HepG2 (cell line): ENCODE data around the gene SLC22A5. TPM values are rescaled to one million over a fixed set of nuclear protein-coding genes. Genes with fewer than 3 reads are reported as not detected.

ENCODE experiments used
- AHR ChIP-seq: IDR thresholded peaks from 2 replicates; pipeline ENCODE4 v1.6.1; 2018; ENCODE audit warnings: missing genetic modification reagents, missing compliant biosample characterization
- SOX6 ChIP-seq, 2 experiments: fragments of 450-650 bp in 1 of 2; sonication (generic) in 1 of 2; formaldehyde crosslinking in 1 of 2; IDR thresholded peaks; 2 replicates each; pipeline versions ENCODE4 v1.4.0 to v1.6.1; 2017 to 2020; ENCODE audit warnings: antibody characterized with exemption in 1 of 2, mild to moderate bottlenecking in 1 of 2, missing genetic modification reagents in 1 of 2
- ZBTB1 ChIP-seq: sonication (generic); formaldehyde crosslinking; IDR thresholded peaks from 2 replicates; pipeline ENCODE4 v1.4.0; 2020; ENCODE audit warnings: missing genetic modification reagents, borderline replicate concordance
- ZFP37 ChIP-seq: sonication (generic); formaldehyde crosslinking; IDR thresholded peaks from 2 replicates; pipeline ENCODE4 v1.4.0; 2020; ENCODE audit warnings: missing genetic modification reagents, borderline replicate concordance
- ZNF225 ChIP-seq: sonication (generic); formaldehyde crosslinking; IDR thresholded peaks from 2 replicates; pipeline ENCODE4 v1.4.0; 2020; ENCODE audit warnings: mild to moderate bottlenecking, missing genetic modification reagents
- ZNF333 ChIP-seq: sonication (generic); formaldehyde crosslinking; IDR thresholded peaks from 2 replicates; pipeline ENCODE4 v1.4.0; 2020; ENCODE audit warnings: mild to moderate bottlenecking, missing genetic modification reagents, borderline replicate concordance
- ZNF350 ChIP-seq: sonication (generic); formaldehyde crosslinking; IDR thresholded peaks from 2 replicates; pipeline ENCODE4 v1.4.0; 2020; ENCODE audit warnings: mild to moderate bottlenecking, low read depth, missing genetic modification reagents, borderline replicate concordance
- polyA plus RNA-seq, 8 experiments: library from polyadenylated mRNA; depleted of rRNA in 3 of 8; stranded (reverse) in 7 of 8; unstranded in 1 of 8; fragments of >200 nt; fragmentation: Illumina TruSeq in 4 of 8; extraction: Trizol in 4 of 8; gene quantifications; 2 replicates each; pipeline versions ENCODE4 v1.2.1 to v1.2.3, GENCODE V29; 2011 to 2016; ENCODE audit warnings: low read depth in 4 of 8, missing spikeins in 1 of 8, mixed read lengths in 1 of 8; ENCODE audit not compliant: insufficient read depth in 1 of 8
- total RNA-seq, 5 experiments: library from RNA; depleted of rRNA; stranded (reverse); fragments of >200 nt; fragmentation: Illumina TruSeq; extraction: Trizol; gene quantifications; 2 replicates each; pipeline ENCODE4 v1.2.3, GENCODE V29; 2016; ENCODE audit warnings: low read depth in 1 of 5
- TF ChIP-seq, protein P1 (sequence below), 2 experiments: sonication (generic) in 1 of 2; formaldehyde crosslinking in 1 of 2; IDR thresholded peaks; 2 replicates each; pipeline versions ENCODE4 v1.4.0 to v1.6.1; 2016 to 2020; ENCODE audit warnings: borderline replicate concordance in 1 of 2, low read depth in 1 of 2, mild to moderate bottlenecking in 1 of 2, missing genetic modification reagents in 1 of 2
- TF ChIP-seq, protein P2 (sequence below): IDR thresholded peaks from 2 replicates; pipeline ENCODE4 v1.6.1; 2016; ENCODE audit warnings: mild to moderate bottlenecking
- TF ChIP-seq, protein P3 (sequence below): sonication (generic); formaldehyde crosslinking; IDR thresholded peaks from 2 replicates; pipeline ENCODE4 v1.4.0; 2020; ENCODE audit warnings: mild to moderate bottlenecking, missing genetic modification reagents
- TF ChIP-seq, protein P4 (sequence below): IDR thresholded peaks from 2 replicates; pipeline ENCODE4 v1.6.1; 2016; ENCODE audit warnings: missing compliant biosample characterization, missing genetic modification reagents, borderline replicate concordance
- TF ChIP-seq, protein P5 (sequence below): sonication (generic); formaldehyde crosslinking; IDR thresholded peaks from 2 replicates; pipeline ENCODE4 v1.9.0; 2021; ENCODE audit warnings: missing genetic modification reagents, borderline replicate concordance
- TF ChIP-seq, protein P6 (sequence below): sonication (generic); formaldehyde crosslinking; IDR thresholded peaks from 2 replicates; pipeline ENCODE4 v1.4.0; 2020; ENCODE audit warnings: missing genetic modification reagents

Gene SLC22A5
- total and polyA plus RNA-seq, 2 of the 13 experiments (the other 11 are each of a cell fraction or from before 2014, with no cell fraction given): 7.1 to 15.1 TPM

DNA sequence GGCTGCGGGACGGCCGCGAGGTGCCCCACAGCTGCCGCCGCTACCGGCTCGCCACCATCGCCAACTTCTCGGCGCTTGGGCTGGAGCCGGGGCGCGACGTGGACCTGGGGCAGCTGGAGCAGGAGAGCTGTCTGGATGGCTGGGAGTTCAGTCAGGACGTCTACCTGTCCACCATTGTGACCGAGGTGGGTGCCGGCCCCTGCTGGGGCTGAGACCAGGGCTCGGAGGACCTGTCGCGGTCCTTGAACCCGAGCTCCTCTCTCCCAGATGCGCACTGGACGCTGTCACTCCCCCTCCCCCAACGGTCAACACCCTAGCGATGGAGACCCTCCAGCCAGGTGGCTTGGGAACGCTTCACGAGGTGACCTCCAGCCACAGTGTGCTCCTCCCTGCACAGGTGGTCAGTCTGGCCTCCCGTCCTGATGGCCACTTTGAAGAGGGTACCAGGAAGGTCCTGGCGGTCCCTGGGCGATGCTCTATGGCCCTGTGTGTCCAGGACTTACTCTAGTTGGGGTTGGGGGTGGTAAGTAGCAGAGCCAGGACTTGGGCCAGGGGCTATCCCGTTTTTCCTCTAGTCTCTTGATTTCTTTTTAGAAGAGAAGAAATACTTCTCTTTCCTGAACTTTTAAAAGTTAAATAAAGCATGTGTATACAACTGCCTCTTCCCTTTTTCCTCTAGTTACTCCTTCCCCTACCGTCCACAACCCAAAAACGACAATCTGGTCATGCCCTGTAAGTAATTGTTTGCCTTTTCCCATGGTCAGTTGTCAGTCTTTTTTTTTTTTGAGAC lies 866 bp downstream of the SLC22A5 start (continued):
- peak; percentile 62; the same call in 1 of the 2 replicates for TF ChIP-seq ZNF333
- TF ChIP-seq, protein P1, sequence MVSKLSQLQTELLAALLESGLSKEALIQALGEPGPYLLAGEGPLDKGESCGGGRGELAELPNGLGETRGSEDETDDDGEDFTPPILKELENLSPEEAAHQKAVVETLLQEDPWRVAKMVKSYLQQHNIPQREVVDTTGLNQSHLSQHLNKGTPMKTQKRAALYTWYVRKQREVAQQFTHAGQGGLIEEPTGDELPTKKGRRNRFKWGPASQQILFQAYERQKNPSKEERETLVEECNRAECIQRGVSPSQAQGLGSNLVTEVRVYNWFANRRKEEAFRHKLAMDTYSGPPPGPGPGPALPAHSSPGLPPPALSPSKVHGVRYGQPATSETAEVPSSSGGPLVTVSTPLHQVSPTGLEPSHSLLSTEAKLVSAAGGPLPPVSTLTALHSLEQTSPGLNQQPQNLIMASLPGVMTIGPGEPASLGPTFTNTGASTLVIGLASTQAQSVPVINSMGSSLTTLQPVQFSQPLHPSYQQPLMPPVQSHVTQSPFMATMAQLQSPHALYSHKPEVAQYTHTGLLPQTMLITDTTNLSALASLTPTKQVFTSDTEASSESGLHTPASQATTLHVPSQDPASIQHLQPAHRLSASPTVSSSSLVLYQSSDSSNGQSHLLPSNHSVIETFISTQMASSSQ (IDR thresholded peaks at IDR 0.05; ENCODE audit: low read depth): no peak
- TF ChIP-seq, protein P1 (CRISPR knock-in tag; IDR thresholded peaks at IDR 0.05; ENCODE audit: borderline replicate concordance): peak; percentile 35; the same call in 1 of the 2 replicates
- TF ChIP-seq ZNF350: 0 out of 2 replicates have a peak, but pooled peaks have one; percentile 26
- TF ChIP-seq, protein P2, sequence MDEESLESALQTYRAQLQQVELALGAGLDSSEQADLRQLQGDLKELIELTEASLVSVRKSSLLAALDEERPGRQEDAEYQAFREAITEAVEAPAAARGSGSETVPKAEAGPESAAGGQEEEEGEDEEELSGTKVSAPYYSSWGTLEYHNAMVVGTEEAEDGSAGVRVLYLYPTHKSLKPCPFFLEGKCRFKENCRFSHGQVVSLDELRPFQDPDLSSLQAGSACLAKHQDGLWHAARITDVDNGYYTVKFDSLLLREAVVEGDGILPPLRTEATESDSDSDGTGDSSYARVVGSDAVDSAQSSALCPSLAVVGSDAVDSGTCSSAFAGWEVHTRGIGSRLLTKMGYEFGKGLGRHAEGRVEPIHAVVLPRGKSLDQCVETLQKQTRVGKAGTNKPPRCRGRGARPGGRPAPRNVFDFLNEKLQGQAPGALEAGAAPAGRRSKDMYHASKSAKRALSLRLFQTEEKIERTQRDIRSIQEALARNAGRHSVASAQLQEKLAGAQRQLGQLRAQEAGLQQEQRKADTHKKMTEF: peak; percentile 50; the same call in 1 of the 2 replicates
- TF ChIP-seq, protein P3, sequence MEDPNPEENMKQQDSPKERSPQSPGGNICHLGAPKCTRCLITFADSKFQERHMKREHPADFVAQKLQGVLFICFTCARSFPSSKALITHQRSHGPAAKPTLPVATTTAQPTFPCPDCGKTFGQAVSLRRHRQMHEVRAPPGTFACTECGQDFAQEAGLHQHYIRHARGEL (CRISPR knock-in tag): peak; percentile 21; the same call in 1 of the 2 replicates
- TF ChIP-seq, protein P4, sequence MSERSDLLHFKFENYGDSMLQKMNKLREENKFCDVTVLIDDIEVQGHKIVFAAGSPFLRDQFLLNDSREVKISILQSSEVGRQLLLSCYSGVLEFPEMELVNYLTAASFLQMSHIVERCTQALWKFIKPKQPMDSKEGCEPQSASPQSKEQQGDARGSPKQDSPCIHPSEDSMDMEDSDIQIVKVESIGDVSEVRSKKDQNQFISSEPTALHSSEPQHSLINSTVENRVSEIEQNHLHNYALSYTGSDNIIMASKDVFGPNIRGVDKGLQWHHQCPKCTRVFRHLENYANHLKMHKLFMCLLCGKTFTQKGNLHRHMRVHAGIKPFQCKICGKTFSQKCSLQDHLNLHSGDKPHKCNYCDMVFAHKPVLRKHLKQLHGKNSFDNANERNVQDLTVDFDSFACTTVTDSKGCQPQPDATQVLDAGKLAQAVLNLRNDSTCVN (CRISPR knock-in tag): no peak
- TF ChIP-seq ZFP37 (CRISPR knock-in tag): no peak
- 0 out of 2 replicates have a peak, but pooled peaks have one; percentile 8 for TF ChIP-seq AHR (CRISPR knock-in tag)
- no peak for TF ChIP-seq SOX6 (IDR thresholded peaks at IDR 0.05)
- peak; percentile 29; the same call in 1 of the 2 replicates for TF ChIP-seq SOX6 (CRISPR knock-in tag; IDR thresholded peaks at IDR 0.05)
- TF ChIP-seq, protein P5, sequence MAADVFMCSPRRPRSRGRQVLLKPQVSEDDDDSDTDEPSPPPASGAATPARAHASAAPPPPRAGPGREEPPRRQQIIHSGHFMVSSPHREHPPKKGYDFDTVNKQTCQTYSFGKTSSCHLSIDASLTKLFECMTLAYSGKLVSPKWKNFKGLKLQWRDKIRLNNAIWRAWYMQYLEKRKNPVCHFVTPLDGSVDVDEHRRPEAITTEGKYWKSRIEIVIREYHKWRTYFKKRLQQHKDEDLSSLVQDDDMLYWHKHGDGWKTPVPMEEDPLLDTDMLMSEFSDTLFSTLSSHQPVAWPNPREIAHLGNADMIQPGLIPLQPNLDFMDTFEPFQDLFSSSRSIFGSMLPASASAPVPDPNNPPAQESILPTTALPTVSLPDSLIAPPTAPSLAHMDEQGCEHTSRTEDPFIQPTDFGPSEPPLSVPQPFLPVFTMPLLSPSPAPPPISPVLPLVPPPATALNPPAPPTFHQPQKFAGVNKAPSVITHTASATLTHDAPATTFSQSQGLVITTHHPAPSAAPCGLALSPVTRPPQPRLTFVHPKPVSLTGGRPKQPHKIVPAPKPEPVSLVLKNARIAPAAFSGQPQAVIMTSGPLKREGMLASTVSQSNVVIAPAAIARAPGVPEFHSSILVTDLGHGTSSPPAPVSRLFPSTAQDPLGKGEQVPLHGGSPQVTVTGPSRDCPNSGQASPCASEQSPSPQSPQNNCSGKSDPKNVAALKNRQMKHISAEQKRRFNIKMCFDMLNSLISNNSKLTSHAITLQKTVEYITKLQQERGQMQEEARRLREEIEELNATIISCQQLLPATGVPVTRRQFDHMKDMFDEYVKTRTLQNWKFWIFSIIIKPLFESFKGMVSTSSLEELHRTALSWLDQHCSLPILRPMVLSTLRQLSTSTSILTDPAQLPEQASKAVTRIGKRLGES (CRISPR knock-in tag): 0 out of 2 replicates have a peak, but pooled peaks have one; percentile 2
- TF ChIP-seq, protein P6, sequence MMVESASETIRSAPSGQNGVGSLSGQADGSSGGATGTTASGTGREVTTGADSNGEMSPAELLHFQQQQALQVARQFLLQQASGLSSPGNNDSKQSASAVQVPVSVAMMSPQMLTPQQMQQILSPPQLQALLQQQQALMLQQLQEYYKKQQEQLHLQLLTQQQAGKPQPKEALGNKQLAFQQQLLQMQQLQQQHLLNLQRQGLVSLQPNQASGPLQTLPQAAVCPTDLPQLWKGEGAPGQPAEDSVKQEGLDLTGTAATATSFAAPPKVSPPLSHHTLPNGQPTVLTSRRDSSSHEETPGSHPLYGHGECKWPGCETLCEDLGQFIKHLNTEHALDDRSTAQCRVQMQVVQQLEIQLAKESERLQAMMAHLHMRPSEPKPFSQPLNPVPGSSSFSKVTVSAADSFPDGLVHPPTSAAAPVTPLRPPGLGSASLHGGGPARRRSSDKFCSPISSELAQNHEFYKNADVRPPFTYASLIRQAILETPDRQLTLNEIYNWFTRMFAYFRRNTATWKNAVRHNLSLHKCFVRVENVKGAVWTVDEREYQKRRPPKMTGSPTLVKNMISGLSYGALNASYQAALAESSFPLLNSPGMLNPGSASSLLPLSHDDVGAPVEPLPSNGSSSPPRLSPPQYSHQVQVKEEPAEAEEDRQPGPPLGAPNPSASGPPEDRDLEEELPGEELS (CRISPR knock-in tag): no peak
- TF ChIP-seq ZBTB1 (CRISPR knock-in tag): no peak
- 0 out of 2 replicates have a peak, but pooled peaks have one; percentile 58 for TF ChIP-seq ZNF225 (CRISPR knock-in tag)
